HG02884 (cell line): ENCODE results near the gene POLH.
"Not testable (repeated sequence)": the region's sequence is repeated elsewhere in the genome, so short reads cannot be mapped to it uniquely, and the experiment has no call there.

Experiments used
- ATAC-seq: cut with Tn5 transposase; IDR thresholded peaks from one replicate; pipeline ENCODE4 v1.9.1; 2021; ENCODE audit warnings: mild to moderate bottlenecking, moderate library complexity; ENCODE audit not compliant: unreplicated experiment

POLH gene

DNA sequence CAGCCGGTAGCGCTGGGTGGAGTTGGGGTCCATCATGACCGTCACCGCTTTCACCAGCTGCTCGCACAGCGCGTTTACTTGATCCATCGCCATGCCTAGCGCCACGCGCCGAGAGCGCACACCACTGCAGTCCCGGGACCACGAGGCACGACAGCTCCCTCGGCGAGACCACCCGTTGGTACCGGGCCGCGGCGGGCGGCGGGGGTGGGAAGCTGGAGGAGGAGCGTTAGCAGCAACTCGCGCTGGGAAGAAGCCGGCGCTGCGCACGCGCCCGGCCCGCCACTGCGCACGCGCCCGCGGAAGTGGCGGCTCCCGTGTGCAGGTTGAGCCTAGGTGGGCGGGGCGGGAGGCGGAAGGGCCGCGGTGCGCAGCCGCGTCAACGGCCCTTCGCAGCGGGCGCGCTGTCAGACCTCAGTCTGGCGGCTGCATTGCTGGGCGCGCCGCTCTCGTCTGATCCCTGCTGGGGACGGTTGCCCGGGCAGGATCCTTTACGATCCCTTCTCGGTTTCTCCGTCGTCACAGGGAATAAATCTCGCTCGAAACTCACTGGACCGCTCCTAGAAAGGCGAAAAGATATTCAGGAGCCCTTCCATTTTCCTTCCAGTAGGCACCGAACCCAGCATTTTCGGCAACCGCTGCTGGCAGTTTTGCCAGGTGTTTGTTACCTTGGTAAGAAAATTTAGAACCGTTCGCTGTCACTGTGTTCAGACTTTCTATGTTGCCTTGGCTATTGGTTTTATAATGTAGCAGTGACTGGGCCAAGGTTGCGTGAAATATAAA, at the start of gene POLH, which contains the start of gene XPO5:
Gene POLH (plus strand): TSS at position 414 of the 780 bp plus-strand sequence. CDS start 6,135 bp downstream, outside the sequence.
Gene XPO5 (minus strand): TSS at position 267 of the 780 bp plus-strand sequence. CDS start 174 bp downstream, at position 93.
- ATAC-seq = peak; percentile 81

- no peak for ATAC-seq
These were observed 43.8 kb upstream of the POLH start for GRCh38 chr6:43532201-43532600.

- ATAC-seq = not testable (repeated sequence)
These were observed 37.0 kb upstream of the POLH start for GRCh38 chr6:43538986-43539385.

GRCh38 chr6:43539409-43539808, 36.6 kb upstream of the POLH start:
- not testable (repeated sequence) for ATAC-seq

GRCh38 chr6:43540507-43540906, 35.5 kb upstream of the POLH start:
- no peak for ATAC-seq

DNA sequence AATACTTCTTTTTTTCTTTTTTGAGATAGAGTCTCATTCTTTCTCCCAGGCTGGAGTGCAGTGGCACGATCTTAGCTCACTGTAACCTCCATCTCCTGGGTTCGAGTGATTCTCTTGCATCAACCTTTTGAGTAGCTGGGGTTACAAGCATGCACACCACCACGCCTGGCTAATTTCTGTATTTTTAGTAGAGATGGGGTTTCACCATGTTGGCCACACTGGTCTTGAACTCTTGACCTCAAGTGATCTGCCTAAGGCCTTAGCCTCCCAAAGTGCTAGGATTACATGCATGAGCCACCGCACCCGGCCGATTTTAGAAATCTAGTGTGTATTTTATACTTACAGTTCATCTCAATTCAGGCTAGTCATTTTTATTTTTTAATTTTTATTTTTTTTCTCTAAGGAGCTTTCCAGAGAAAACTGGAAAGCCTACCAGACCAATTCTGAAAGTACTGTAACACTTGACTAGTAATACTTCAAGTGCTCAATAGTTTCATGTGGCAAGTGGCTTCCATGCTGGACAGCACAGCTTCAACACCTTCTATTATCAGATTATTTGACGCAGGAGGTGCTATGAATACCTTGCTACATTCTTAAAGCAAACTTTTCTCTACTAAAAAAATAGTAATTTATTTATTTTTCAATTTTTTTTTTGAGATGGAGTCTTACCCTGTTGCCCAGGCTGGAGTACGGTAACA, 34.1 kb upstream of the POLH start:
- ATAC-seq = no peak

- no peak for ATAC-seq
These were observed 31.5 kb upstream of the POLH start for GRCh38 chr6:43544461-43544860.

DNA sequence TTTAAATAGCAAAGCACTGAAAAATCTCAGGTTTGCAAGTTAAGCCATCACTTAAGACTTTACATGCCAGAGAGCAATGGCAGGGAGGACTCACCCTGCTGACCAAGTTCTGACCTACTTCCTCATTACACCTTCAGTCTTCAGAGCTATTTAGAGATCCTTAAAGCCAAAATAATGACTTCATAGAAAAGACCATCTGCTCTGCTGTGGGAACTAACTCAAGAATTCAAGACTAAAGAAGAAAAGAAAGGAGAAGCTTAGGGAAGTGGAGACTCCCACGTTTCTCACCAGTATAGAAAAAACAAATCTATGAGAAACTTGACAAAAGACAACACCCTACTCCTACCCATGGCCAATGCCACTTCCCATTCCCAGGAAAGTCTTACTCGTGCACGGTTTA, 28.8 kb upstream of the POLH start:
- no peak for ATAC-seq

- not testable (repeated sequence) for ATAC-seq
These were observed 18.4 kb upstream of the POLH start for GRCh38 chr6:43557620-43558019.

- no peak for ATAC-seq
These were observed 16.7 kb upstream of the POLH start for GRCh38 chr6:43559328-43559727.

DNA sequence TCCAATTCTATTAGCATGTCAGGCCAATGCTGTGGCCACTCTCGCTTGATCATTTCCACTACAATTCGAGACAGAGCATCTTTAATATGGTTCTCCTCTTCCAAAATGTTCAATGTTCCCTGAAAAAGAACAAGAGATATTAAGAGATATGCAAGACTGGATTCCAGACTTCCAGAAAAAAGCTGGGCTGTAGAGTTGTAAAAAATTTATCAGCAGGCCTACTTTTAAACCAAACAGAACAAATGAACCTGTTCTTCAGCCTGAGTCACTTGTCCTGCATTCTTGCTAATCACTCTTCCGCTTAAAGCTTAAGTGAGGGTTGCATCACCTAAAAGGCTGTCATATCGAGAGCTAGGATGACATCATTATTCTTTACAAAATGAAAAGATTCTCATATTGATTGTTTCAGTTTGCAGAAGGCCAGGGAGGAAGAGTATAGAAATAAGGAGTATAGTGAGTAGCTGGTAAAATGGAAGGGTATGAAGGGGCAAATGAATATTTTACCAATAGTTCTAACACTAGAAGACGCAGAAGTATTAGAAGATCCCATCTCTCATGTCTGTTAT, 5.0 kb upstream of the POLH start:
- ATAC-seq = no peak

GRCh38 chr6:43572015-43572414, 4.0 kb upstream of the POLH start:
- no peak for ATAC-seq

GRCh38 chr6:43575105-43575771, 747 bp upstream of the POLH start:
- no peak for ATAC-seq

- no peak for ATAC-seq
These were observed 2.8 kb downstream of the POLH start for GRCh38 chr6:43578748-43579147.

- ATAC-seq = no peak
These were observed 3.2 kb downstream of the POLH start for GRCh38 chr6:43579171-43579570.

DNA sequence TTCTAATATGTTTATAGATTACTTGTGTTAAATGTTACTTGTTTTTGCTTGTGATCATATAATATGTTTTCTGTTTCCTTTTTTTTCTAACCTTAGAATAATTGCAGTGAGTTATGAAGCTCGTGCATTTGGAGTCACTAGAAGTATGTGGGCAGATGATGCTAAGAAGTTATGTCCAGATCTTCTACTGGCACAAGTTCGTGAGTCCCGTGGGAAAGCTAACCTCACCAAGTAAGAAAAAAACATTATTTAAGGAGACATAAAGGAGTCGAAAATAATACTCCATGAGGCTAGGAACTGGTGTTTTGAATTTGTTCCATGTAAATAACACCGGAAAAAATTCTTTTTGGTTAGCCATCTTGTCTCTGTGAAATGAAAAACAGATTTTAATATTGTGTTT, 6.9 kb downstream of the POLH start:
- no peak for ATAC-seq

DNA sequence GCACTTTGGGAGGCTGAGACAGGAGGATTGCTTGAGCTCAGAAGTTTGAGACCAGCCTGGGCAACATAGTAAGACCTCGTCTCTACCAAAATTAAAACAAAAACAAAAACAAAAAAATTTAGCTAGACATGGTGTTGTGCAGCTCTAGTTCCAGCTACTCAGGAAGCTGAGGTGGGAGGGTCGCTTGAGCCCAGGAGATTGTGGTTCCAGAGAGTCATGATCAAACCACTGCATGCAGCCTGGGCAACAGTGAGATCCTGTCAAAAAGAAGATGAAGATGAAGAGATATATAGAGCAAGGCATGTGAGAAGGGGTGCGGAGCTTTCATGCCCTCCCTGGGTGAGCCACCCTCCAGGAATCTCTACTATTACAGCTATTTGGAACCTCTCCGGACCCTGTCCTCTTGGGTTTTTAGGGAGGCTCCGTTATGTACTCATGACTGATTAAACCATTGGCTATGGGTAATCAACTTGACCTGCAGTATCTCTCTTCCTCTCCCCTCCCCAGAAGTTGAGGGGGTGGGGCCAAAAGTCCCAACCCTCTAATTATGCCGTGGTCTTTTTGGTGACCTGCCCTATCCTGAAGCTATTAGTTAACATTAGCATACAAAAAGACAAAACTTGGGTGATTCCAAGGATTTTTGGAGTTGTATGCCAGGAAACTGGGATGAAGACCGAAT, 9.0 kb downstream of the POLH start:
- ATAC-seq = no peak

DNA sequence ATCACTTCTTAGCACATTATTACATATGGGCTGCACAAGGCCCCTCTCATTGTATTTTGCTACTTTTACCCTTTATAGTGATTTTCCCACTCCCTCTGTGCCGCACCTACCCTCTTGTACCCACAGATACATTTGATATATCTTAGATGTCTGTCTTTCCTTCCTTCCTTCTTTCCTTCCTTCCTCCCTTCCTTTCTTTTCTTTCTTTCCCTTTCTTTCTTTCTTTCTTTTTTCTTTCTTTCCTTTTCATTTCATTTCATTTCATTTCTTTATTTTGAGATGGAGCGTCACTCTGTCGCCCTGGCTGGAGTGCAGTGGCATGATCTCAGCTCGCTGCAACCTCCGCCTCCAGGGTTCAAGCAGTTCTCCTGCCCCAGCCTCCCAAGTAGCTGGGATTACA, 12.2 kb downstream of the POLH start:
- ATAC-seq = no peak

DNA sequence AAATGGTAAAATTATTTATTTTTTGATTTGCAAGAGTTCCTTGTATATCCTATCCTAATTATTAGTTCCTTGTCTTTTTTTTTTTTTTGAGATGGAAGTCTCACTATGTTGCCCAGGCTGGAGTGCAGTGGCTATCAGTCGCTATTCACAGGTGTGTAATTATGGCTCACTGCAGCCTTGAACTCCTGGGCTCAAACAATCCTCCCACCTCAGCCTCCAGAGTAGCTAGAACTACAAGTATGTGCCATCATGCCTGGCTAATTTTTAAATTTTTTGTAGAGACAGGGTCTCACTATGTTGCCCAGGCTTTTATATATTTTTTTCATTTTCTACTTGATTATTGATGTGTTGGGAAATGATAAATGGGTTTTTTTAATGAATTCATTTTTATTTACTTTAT, 13.6 kb downstream of the POLH start:
- ATAC-seq = not testable (repeated sequence)

- ATAC-seq = no peak
These were observed 18.0 kb downstream of the POLH start for GRCh38 chr6:43593938-43594337.

DNA sequence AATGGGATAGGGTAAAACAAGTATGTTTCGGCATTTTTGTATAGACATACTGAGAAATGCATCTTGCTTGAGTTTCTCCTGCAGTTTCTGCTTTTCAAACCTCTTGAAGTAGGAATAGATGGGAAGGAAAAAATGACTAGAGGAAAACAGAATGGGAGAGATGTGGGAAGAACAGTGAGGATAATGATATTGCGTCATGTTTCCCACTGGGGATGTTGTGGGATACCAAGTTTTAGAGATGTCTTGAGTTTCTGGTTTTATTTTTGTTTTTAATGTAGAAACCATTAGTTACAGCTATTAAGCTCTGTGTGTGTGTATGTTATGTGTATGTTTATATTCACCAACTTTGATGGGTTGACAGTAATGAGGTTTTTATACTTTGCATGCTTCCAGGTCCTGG, 24.6 kb downstream of the POLH start:
- no peak for ATAC-seq
